B cell (primary cell): ENCODE measurements around the gene TNIK. TPM values are rescaled to one million over a fixed set of nuclear protein-coding genes. Genes with fewer than 3 reads are reported as not detected.

Experiments
- ATAC-seq: fragments of 200-7000 bp; cut with Tn5 transposase; one replicate; pipeline ENCODE4 v1.10.0; 2021; ENCODE audit warnings: low read depth, mild to moderate bottlenecking, moderate number of reproducible peaks, moderate library complexity
- CTCF ChIA-PET: fragments of 350-600 bp; sonication (Branson Sonifier 250); formaldehyde crosslinking; loops from one replicate; lab custom pipeline; 2021; ENCODE audit warnings: antibody characterized with exemption, inconsistent platforms; lab: Charles Lee
- POLR2A ChIA-PET: fragments of 350-600 bp; sonication (Branson Sonifier 250); formaldehyde crosslinking; loops from one replicate; lab custom pipeline; 2021; ENCODE audit warnings: antibody characterized with exemption; lab: Charles Lee
- DNase-seq: peaks from one replicate; pipeline ENCODE4 v3.0.0; 2013
- H2AFZ ChIP-seq: 2 replicates; pipeline ENCODE4 v1.6.1; 2012; ENCODE audit warnings: mild to moderate bottlenecking, low read depth, low read length; ENCODE audit not compliant: insufficient read depth, poor library complexity, severe bottlenecking
- H3K27ac ChIP-seq, 2 donors: 1 replicate in 1 of 2; 2 replicates in 1 of 2; pipeline ENCODE4 v1.5.1; 2012 to 2013; ENCODE audit warnings: low read length in 2 of 2, mild to moderate bottlenecking in 2 of 2, moderate library complexity in 1 of 2
- H3K27me3 ChIP-seq, 4 experiments: fragments of 200-600 bp in 1 of 4; sonication (generic) in 1 of 4; replicated peaks in 1 of 4; 1 replicate in 2 of 4; 2 replicates in 2 of 4; pipeline versions ENCODE4 v1.6.1 to v1.7.0; 2013 to 2016; ENCODE audit warnings: low read length in 3 of 4, mild to moderate bottlenecking in 2 of 4, mixed read lengths in 1 of 4, moderate library complexity in 1 of 4; ENCODE audit not compliant: insufficient read depth in 4 of 4, control insufficient read depth in 3 of 4; ENCODE audit errors: control extremely low read depth in 1 of 4
- H3K36me3 ChIP-seq, 2 experiments: replicated peaks in 1 of 2; 1 replicate in 1 of 2; 2 replicates in 1 of 2; pipeline versions ENCODE4 v1.6.1 to v1.7.1; 2013; ENCODE audit warnings: low read length in 1 of 2; ENCODE audit not compliant: insufficient read depth in 2 of 2, control insufficient read depth in 1 of 2; ENCODE audit errors: control extremely low read depth in 1 of 2, extremely low read depth in 1 of 2
- H3K4me1 ChIP-seq, 2 donors: fragments of 200-600 bp in 1 of 2; sonication (generic) in 1 of 2; 1 replicate in 1 of 2; 2 replicates in 1 of 2; pipeline versions ENCODE4 v1.5.1 to v1.6.1; 2013 to 2017; ENCODE audit warnings: low read length in 2 of 2; ENCODE audit not compliant: control insufficient read depth in 2 of 2, insufficient read depth in 2 of 2
- H3K4me2 ChIP-seq: replicated peaks from 2 replicates; pipeline ENCODE3; 2012; ENCODE audit warnings: mild to moderate bottlenecking, low read depth, low read length; ENCODE audit not compliant: poor library complexity, severe bottlenecking
- H3K4me3 ChIP-seq, 5 experiments: fragments of 200-600 bp in 1 of 5; sonication (generic) in 1 of 5; 1 replicate in 3 of 5; 2 replicates in 2 of 5; pipeline versions ENCODE4 v1.5.1 to v1.7.0; 2011 to 2016; ENCODE audit warnings: low read length in 4 of 5, mild to moderate bottlenecking in 4 of 5, low read depth in 2 of 5, control low read depth in 1 of 5, moderate library complexity in 1 of 5; ENCODE audit not compliant: insufficient read depth in 1 of 5; ENCODE audit errors: control extremely low read depth in 1 of 5, extremely low read depth in 1 of 5
- H3K79me2 ChIP-seq: fragments of 200-600 bp; sonication (generic); one replicate; pipeline ENCODE4 v1.6.0; 2016; ENCODE audit warnings: low read length; ENCODE audit not compliant: control insufficient read depth, insufficient read depth
- H3K9ac ChIP-seq: fragments of 200-600 bp; sonication (generic); 2 replicates; pipeline ENCODE4 v1.6.1; 2017; ENCODE audit warnings: mild to moderate bottlenecking, low read length, moderate library complexity
- H3K9me3 ChIP-seq, 3 donors: one replicate each; pipeline versions ENCODE4 v1.6.1 to v1.7.1; 2013; ENCODE audit warnings: low read length in 2 of 3; ENCODE audit not compliant: control insufficient read depth in 2 of 3, insufficient read depth in 1 of 3; ENCODE audit errors: control extremely low read depth in 1 of 3
- H4K20me1 ChIP-seq: 2 replicates; pipeline ENCODE4 v1.6.0; 2012; ENCODE audit warnings: mild to moderate bottlenecking, low read length; ENCODE audit not compliant: insufficient read depth, control insufficient read depth, poor library complexity, severe bottlenecking
- H3K27ac Mint-ChIP-seq: one replicate; pipeline ENCODE4 v1.8.0; 2021; ENCODE audit warnings: mixed read lengths
- H3K27me3 Mint-ChIP-seq: one replicate; pipeline ENCODE4 v1.8.0; 2021; ENCODE audit warnings: mixed read lengths
- H3K4me1 Mint-ChIP-seq: one replicate; pipeline ENCODE4 v1.8.0; 2021; ENCODE audit warnings: mixed read lengths
- H3K4me3 Mint-ChIP-seq: one replicate; pipeline ENCODE4 v1.8.0; 2021; ENCODE audit warnings: mixed read lengths
- H3K9me3 Mint-ChIP-seq: one replicate; pipeline ENCODE4 v1.8.0; 2022; ENCODE audit warnings: mixed read lengths; ENCODE audit not compliant: insufficient read depth
- EZH2 ChIP-seq: IDR thresholded peaks from 2 replicates; pipeline ENCODE4 v1.6.1; 2012; ENCODE audit warnings: borderline replicate concordance, low read depth, mild to moderate bottlenecking, moderate library complexity, low read length; ENCODE audit not compliant: insufficient read depth, poor library complexity, severe bottlenecking
- WGBS: methylation state at CpG from one replicate; pipeline ENCODE4 v1.1.5; 2013; ENCODE audit warnings: missing lambda C conversion rate; ENCODE audit not compliant: insufficient coverage; 5-methylcytosine and 5-hydroxymethylcytosine counted together
- intact Hi-C: fragments of 100-400 bp; cut with micrococcal nuclease; formaldehyde crosslinking; loops from one replicate; pipeline ENCODE4 v1.10.0; 2022
- polyA plus RNA-seq: library from polyadenylated mRNA; depleted of rRNA; stranded (reverse); fragments of >200 nt; gene quantifications from 2 replicates; pipeline ENCODE4 v1.2.3, GENCODE V29; 2012
- total RNA-seq, 2 donors: library from RNA; stranded (reverse); fragments of 120-200 nt in 1 of 2; gene quantifications; 1 replicate in 1 of 2; 2 replicates in 1 of 2; pipeline versions ENCODE4 v1.2.3 to v1.2.4, GENCODE V29; 2013 to 2022
- TF ChIP-seq, protein P1 (sequence below): fragments of 200-600 bp; IDR thresholded peaks from one replicate; pipeline ENCODE4 v1.8.0; 2022; ENCODE audit warnings: antibody characterized with exemption, mild to moderate bottlenecking

TNIK gene
- total and polyA plus RNA-seq, 2 donors (not counting 1 experiment from before 2014, with no cell fraction given): 0.66 to 7.7 TPM

DNA sequence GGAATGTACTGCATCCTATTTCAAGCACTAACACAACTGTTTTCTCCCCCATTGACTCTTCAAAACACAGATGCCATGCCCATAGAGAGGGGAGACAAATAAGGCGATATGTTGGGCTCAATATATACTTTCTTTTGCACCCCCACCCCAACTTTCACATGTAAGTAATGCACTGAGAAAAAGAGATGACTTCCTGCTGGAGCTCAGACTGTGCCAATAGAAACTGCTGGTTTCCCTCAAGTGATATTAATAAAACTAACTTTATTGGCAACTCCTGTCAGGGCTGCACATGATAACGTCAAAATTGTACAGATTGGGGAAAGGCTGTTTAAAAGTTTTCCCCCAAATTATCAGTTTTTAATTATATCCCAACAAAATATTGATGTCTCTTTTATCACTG is 163.0 kb downstream of the TNIK start:
- Mint-ChIP-seq H3K4me3 (no peak overlapping the region), H3K27ac (no peak overlapping the region), H3K9me3 (no peaks in the 10 kb centered on the region), H3K4me1 (no peaks in the 10 kb centered on the region), H3K27me3 (no peaks in the 10 kb centered on the region)
- H3K4me2 ChIP-seq: no peak overlapping the region
- H3K4me3 ChIP-seq: no peak overlapping the region
- DNase-seq: no peak
- ATAC-seq: no peak
- no CpG with 5 or more reads among the region's 2 CpGs for WGBS
- no peaks in the 10 kb centered on the region for H3K79me2 ChIP-seq
- POLR2A ChIA-PET: no interaction called here
- no peaks in the 10 kb centered on the region for H3K9me3 ChIP-seq
- H3K4me1 ChIP-seq: no peaks in the 10 kb centered on the region
- H3K27ac ChIP-seq: no peak overlapping the region
- no peak overlapping the region for H2AFZ ChIP-seq
- CTCF ChIA-PET: no interaction called here
- H3K36me3 ChIP-seq: no peaks in the 10 kb centered on the region
- no peaks in the 10 kb centered on the region for H3K27me3 ChIP-seq
- intact Hi-C loops: no loop called here
- H4K20me1 ChIP-seq: no peaks in the 10 kb centered on the region
- no peak overlapping the region for H3K9ac ChIP-seq
- no peak for TF ChIP-seq EZH2
- TF ChIP-seq, protein P1, sequence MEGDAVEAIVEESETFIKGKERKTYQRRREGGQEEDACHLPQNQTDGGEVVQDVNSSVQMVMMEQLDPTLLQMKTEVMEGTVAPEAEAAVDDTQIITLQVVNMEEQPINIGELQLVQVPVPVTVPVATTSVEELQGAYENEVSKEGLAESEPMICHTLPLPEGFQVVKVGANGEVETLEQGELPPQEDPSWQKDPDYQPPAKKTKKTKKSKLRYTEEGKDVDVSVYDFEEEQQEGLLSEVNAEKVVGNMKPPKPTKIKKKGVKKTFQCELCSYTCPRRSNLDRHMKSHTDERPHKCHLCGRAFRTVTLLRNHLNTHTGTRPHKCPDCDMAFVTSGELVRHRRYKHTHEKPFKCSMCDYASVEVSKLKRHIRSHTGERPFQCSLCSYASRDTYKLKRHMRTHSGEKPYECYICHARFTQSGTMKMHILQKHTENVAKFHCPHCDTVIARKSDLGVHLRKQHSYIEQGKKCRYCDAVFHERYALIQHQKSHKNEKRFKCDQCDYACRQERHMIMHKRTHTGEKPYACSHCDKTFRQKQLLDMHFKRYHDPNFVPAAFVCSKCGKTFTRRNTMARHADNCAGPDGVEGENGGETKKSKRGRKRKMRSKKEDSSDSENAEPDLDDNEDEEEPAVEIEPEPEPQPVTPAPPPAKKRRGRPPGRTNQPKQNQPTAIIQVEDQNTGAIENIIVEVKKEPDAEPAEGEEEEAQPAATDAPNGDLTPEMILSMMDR: no peak

DNA sequence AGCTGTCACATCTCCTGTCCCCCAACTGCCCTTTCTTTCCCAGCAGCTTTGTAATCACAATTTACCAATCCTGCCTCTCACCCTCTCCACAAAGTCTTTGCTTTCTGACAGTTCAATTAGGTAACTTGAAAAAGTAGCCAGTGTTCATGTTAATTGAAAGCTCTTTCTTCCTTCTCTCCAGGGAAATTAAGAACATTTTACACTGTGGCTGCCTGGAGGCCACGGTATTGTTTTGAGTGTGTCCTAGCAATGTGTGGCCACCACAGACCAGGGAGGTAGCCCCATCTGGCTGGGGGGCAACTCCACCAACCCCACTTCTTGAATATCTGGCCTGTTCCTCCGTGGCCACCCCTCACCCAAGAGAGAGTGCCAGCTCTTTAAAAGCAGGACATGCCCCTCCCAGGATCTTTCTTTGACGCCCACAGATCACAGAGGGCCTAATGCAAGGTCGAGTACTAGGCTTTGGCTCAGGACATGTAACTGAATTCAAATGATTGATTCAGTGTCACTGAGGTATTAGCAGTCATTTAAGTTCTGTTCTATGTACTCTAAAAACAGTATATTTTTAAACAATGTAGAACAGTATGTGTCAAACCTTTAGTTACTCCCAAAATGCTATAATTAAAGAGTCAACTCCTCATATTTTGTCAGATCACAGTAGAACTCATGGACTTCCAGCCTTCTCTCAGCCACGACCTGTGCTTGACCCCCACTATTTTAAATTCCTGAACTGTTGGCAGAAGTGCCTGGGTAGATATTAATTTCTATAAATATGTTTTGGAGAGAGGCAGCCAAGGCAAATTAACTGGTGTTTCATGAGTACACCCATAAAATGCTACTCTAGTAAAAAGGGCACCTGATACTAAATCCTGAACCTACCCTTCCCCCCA is 164.5 kb downstream of the TNIK start:
- Histone ChIP-seq H4K20me1 (no peaks in the 10 kb centered on the region), H3K27ac (no peak overlapping the region), H3K27me3 (no peaks in the 10 kb centered on the region), H3K9ac (no peak overlapping the region), H2AFZ (no peak overlapping the region), H3K36me3 (no peaks in the 10 kb centered on the region), H3K4me3 (no peak overlapping the region), H3K4me1 (no peaks in the 10 kb centered on the region), H3K9me3 (no peaks in the 10 kb centered on the region), H3K4me2 (no peak overlapping the region), H3K79me2 (no peaks in the 10 kb centered on the region)
- Mint-ChIP-seq H3K9me3 (no peaks in the 10 kb centered on the region), H3K4me3 (no peak overlapping the region), H3K27me3 (no peaks in the 10 kb centered on the region), H3K27ac (no peak overlapping the region), H3K4me1 (no peaks in the 10 kb centered on the region)
- intact Hi-C loops: no loop called here
- CTCF ChIA-PET: no interaction called here
- TF ChIP-seq, protein P1: no peak
- no peak for TF ChIP-seq EZH2
- DNase-seq (no peak), ATAC-seq (no peak)
- WGBS: 94% methylated on average over 4 of the region's 5 CpGs
- POLR2A ChIA-PET: no interaction called here
